GM21576 (cell line): ENCODE results near the gene ATP5MG.
A peak's percentile ranks its signal among the peaks of the same experiment; 100 is the strongest.
"Not testable (repeated sequence)": the region's sequence is repeated elsewhere in the genome, so short reads cannot be mapped to it uniquely, and the experiment has no call there.

ENCODE experiments used
- ATAC-seq: cut with Tn5 transposase; IDR thresholded peaks from one replicate; pipeline ENCODE4 v1.9.1; 2021; ENCODE audit warnings: mild to moderate bottlenecking, moderate library complexity; ENCODE audit not compliant: unreplicated experiment

The ATP5MG gene

DNA sequence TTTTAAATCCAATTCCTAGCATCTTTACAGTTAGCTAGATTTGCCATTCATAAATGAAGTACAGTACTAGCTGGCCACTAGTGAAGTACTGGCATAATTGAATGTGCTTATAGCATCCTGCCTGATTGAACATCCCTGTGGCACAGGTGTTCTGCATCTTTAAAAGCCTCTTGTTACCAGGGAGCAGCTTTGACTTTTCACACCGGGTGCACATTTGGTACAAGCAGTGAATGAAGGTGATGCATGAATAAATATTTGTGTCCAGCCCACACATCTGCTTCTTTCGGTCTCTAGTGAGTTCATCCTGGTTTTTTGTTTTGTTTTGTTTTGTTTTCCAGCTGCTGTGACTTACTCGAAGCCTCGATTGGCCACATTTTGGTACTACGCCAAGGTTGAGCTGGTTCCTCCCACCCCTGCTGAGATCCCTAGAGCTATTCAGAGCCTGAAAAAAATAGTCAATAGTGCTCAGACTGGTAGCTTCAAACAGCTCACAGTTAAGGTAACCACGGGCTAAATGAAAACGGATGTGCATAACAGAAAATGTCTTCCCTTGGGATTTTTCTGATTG, 5.3 kb downstream of the ATP5MG start:
- no peak for ATAC-seq

DNA sequence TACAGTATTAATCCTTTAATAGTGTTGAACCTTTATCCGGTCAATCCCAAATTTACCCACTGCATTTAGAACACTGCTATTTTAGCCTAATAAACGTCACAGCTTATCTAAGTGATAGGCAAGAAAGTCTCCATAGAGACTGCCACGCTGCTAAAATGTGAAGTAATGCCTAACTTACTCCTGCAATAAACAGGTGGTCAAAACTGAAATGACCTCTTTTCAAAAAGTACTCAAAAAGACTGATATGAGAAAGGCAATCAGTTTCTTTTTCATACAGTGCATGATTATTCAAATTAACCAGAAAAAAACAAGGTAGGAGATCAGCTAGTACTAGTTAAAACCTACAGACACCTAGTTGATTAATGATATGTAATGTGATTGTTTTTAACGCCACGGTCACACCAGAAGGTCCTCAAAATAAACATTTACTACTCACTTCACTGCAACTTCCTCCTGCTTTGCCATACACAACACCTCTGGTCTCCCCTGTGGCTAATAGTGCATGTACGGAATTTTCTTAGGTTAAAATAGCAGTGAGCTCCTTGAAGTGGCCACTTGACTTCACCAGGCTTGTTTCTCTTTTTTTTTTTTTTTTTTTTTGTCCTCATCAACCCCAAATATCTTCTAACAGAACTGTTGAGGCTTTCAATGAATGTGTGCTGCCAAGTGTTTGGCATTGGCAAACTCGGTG, 8.8 kb downstream of the ATP5MG start:
- ATAC-seq, result no peak

DNA sequence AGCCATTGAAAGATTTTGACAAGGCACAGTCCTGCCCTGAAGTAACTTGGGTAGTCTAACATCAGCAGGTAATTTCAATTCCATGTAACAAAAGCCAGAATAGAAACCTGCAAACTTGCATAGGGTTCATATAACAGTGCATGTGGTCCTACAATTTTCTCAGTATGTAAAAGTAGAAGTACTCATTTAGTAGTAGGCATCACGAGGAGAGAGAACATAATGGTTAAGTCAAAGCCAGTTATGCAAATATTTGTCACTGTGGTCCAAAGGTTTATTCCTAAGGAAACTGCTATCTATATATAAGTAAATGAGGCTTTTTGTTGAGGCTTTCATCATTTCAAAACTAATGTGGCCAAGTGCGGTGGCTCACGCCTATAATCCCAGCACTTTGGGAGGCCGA, 10.1 kb downstream of the ATP5MG start:
- no peak for ATAC-seq

DNA sequence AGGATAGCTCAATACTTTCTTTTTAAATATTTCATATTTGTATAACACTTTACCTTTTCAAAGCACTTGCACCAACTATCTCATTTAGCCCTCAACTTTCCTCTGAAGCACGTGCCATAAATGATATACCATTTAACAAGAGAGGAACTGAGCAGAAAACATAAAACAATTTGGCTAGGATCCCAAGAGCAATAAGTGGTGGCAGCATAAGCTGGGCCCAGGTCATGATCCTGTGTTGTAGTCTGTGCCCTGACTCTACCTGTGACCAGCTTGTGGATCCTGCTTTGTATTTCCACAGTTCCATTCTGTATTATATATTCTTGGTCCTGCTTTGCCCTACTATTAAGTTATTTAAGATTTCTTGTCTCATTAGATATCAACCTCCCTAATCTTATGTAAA, 11.5 kb downstream of the ATP5MG start:
- ATAC-seq, result no peak

DNA sequence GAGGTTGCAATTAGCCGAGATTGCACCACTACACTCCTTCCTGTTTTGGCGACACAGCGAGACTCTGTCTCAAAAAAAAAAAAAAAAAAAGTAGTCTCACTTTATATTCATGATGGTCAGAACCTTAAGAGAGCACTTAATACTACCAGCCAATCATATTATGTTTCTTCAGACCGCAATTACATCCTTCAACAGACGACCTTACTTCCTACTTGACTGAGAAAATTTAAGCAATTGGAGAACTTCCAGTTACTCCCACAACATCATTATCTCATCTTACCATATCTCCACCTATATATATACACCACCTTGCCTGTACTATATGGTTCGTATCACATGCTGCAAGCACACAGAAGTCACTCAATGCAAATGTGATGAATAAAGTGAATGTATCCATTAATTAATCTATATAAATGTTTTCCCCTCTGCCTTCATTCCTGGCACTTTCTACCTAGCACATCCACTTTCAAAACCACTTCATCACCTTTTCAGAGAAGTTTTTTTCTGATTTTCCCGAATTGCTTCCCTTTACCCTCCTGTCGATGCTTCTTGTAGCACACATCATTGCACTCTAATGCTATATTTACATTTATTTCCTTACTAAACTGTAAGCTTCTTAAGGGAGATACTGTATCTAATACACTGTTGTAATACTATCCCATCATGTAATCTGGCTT, 13.8 kb downstream of the ATP5MG start:
- ATAC-seq, result no peak

DNA sequence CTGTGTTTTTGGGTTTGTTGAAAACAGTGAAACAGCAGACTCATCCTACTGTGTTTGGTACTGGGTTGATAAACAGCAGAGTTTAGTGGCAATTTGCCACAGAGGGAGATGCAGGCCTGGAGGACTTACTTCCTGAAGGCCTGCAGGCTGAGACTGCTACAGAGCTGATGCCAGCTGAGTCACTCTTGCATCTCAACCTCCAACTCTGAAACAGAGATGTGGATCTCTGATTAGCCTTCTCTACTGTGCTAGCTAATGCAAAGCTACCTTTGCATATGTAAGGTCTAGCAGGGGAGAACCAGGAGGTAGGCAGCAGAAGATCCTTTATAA, 14.3 kb downstream of the ATP5MG start:
- ATAC-seq, result no peak

DNA sequence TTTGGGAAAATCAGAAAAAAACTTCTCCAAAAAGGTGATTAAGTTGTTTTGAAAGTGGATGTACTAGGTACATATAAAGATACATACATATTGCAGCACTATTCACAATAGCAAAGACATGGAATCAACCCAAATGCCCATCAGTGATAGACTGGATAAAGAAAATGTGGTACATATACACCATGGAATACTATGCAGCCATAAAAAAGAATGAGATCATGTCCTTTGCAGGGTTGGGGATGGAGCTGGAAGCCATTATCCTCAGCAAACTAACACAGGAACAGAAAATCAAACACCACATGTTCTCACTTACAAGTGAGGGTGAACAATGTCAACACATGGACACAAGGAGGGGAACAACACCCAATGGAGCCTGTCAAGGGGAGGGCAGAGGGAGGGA, 15.5 kb downstream of the ATP5MG start:
- ATAC-seq, result not testable (repeated sequence)

DNA sequence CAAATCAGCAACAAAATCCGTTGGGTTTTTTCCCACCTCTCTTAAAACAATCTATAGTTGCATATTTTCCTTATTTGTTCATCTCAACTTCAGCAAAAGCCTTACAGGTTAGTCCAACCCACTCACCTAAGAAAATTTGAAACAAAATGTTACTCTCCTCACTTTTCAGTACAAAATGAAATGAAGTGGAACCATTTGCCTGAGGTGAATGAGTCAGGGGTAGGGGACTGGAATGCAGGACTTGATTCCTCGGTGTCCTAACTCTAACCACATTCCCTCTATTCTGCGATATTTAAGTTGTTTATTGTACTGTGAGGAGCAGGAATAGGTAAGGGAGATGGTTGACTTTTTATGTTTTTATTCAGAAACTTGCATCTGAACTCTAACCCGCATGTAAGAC, 16.4 kb downstream of the ATP5MG start:
- no peak for ATAC-seq

DNA sequence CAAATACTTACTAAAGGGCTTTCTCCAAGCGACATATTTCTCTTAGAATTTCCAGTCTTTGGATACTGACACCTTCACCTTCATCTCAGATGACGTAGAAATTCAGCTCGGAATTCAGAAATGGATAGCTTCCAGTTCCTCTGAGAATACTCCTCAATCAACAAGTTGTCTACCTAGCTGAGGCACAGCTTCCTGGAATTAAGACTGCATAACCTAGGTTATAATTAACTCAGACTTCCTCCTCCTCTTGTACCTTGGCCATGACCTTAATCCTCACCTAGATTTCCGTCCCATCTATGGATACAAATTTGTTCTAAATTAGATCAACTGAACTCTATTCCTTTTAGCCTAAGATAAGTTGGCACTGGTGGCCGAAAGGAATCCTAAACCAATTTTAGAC, 17.4 kb downstream of the ATP5MG start:
- ATAC-seq, result no peak

DNA sequence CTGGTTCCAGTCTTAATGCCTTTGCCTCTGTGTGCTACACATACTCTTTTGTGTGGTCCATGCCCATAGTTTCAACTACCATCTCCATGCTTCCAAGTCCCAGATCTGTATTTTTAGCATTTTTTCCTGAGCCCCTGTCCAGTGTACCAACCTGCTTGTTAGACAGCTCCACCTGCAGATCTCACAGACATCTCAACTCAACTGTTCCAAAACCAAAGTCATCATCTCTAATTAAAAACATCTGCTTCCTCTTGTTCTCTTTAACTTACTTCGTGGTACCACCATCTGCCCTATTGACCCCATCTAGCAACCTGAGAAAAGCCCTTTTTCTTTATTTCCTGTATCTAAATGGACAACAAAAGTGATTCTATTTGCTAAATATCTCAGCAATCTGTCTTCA, 26.3 kb downstream of the ATP5MG start:
- no peak for ATAC-seq

DNA sequence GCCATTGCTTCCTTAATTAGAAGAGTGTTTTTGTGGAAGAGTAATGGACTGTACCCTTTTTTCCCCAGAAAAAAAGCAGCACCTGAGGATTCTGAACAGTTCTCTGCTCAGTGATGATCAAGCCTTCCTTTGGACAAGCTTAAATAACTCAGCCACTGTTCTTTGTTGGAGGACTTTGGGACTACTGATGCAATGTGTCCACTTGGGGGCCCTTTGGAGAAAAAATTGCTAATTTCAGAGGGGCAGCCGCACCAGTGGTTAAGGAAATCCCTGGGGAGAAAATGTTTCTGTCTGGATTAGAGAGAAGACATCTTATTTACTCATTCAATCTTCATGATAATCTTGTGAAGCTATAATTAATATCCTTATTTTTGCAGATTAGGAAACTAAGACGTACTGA, 29.6 kb downstream of the ATP5MG start:
- no peak for ATAC-seq

DNA sequence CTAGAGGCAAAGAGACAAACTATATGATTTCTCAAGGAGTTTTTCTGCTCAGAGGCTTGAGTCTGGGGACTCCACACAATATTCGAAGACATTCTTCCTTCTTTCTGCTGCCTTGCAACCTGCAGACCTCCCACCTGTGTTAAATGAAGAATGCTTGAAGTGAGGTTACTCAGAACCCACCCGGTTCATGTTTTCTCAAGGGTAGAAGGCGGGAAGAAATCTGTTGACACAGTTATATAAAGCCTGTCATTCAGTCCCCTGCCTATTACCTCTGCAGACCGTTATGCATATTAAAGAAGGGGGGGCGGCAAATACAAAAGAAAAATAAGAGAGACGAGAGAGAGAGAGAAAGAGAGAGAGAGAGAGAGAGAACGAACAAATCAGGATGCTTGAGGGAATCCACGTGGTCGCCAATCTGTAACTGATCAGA, 32.7 kb downstream of the ATP5MG start:
- ATAC-seq, result no peak

DNA sequence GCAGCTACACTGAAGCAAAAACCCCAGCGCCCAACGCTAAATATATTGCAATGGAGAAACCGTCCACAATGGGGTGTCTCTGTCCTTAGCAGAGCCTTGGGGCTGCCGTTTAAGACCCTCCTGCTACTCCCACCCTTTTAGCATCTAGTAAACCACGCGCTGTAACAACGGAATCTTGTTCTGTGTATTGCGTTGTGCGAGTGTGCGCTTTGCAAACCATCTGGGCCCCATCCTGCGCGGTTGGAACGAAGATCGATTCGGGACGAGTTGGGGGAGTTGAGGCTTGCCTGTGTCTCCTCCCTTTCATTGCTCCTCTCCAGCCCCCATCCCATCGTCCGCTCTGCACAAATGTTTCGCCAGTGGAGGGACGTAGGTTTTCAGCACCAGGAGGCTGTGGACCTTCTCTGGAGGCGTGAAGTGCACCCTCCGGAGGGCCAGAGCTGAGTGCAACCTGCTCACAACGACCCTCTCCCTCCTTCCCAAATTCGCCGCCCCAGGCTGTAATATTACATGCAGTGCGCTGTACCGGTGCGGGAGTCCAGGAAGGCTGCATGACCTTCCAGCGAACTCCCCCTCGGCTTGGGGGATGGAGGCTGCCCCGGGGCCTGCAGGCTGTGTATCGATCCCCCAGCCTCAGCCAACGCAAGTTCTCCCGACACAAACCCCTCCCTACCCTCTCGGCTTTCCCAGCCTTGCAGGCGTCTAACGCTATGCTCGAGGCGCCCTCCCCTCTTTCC, 33.3 kb downstream of the ATP5MG start:
- no peak for ATAC-seq

DNA sequence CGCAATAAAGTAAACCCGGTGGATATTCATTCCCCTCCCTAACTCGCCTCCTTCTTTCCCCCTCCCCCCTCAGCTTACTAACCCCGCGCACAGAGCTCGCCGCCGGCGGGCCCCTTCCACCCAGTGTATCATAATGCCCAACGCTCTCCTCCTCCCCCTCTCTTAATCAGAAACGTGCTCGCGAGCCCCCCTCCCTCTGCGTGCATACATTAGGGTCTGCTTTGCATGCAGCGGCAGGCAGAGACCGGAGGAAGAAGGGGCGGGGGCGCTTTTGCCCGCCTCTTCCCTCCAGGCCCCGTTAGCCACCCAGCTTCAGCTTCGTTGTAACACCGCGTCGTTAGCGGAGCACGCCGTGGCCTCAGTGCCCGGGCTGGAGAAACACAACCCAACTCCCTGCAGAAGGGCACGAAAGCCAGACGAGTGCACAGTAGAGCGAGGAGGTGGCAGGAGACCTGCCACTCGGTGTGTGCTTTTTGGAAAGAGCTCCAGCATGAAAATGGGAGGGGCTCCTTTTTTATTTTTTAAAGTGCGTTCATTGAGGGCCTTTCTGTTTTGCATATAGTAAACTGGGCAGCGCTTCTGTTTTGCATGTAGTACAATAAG, 34.0 kb downstream of the ATP5MG start:
- peak; percentile 25 for ATAC-seq

DNA sequence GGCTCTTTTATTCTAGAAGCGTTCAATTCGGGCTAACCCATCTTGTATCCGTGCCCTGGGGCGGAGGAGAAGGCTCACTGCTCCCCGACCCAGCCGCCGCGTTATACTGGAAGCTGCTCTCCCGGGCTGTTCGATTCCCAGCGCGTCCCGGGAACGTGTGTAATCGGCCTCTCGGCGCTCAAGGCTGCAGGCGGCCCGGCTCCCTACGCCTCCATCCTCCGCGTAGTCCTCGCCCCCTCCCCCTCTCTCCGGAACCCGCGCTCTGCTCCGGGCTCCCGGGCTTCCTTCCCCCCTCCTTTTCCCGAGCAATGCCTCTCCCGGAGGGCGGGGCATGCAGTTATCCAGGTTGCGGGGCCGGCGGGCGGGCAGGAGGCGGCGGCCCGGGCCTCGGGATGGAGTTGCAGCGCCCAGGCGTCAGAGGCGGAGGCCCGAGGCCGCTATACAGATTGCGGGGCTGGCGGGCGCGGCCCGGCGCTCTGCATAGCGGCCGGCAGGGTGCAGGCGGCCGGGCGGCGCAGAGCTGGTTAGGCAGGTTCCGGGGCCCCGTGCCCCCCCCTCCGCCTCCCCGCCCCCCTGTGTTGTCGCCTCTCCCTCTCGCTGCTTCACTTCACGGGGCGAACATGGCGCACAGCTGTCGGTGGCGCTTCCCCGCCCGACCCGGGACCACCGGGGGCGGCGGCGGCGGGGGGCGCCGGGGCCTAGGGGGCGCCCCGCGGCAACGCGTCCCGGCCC, 34.7 kb downstream of the ATP5MG start, which contains the start of gene KMT2A:
Gene KMT2A (plus strand): TSS at position 600 of the 732 bp plus-strand sequence. CDS start 21 bp downstream, at position 621.
- peak; percentile 46 for ATAC-seq

DNA sequence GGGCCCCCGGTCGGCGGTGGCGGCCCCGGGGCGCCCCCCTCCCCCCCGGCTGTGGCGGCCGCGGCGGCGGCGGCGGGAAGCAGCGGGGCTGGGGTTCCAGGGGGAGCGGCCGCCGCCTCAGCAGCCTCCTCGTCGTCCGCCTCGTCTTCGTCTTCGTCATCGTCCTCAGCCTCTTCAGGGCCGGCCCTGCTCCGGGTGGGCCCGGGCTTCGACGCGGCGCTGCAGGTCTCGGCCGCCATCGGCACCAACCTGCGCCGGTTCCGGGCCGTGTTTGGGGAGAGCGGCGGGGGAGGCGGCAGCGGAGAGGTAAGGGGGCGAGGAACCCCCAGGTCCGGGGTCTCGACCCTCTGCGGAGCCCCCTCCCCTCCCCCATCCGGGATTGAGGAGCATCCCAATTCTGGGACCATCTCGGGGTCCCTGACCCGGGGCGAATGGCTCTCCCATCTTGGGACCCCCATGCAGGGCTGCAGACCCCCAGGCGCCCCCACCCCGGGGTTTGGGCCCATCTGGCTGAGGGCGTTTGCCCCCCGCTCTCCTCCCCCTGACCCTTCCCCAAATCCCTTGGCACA, 35.3 kb downstream of the ATP5MG start:
- no peak for ATAC-seq

DNA sequence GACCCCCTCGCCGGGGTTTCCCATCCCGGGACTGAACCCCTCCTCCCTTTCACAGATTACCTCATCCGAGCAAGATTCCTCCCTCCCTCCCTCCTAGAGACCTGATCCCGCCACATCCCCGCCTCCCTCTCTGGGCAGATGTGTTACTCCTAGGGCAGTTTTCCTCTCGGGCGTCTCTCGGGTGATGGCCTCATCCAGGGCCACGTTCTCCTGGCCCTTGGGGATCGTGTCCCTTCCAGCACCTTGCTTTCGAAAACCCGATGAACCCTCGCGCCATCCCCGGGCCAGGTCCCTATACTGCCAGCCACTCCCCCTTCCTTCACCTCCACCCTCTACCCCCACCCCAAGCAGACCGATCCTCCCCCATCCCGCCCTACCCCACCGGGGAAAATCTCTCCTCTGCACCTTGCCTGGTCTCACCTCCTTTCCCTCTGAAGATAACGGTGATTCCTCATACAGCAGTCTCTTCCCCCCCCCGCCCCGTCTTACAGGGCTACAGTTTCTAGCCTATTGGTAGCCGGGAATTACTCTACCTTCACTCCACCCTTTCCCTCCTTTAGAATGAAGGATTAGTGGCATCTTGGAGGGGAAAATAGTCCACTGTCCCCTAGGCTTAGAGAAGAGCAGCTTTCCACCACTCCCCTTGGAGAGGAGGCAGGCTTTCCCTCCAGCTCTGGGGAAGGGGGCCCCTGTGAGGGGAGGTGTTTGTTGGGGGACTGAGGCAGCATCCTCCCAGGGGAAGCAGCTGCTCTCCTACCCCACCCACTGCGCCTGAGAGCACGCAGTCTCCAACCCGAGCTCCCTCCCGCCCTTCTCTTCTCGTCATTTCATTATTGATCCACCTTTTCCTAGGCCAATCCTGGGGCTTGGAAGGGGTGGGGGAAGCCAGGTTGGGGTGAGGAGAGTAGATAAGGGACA, 36.1 kb downstream of the ATP5MG start:
- no peak for ATAC-seq

DNA sequence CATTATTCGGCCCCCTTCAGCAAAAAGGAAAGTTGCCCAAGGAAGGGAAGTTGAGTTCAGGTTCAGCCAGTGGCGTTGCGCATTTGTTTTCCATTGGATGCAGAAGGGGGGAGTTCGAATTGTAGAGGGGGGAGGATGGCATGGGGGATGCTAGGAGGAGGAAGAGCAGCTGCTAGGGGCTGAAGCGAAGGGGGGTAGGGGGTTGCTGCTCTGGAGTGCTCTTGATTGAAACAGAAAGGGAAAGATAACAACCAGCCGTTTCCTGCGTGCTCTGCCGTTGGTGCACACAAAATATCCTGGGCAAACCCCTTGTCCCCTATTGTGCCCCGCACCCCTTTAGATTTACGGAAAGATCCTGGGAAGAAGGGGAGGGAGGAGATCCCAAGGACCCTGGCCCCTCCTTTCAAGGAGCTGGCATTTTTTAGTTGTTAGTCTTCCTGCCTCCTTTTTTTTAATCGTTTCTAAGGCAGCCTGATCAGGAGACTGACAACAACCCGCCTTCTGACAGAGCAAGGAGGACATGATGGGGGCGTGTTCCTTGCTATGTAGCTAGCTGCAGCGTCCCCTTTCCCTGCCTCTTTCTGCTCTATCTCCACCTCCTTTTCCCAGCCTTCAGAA, 37.0 kb downstream of the ATP5MG start:
- peak; percentile 22 for ATAC-seq

DNA sequence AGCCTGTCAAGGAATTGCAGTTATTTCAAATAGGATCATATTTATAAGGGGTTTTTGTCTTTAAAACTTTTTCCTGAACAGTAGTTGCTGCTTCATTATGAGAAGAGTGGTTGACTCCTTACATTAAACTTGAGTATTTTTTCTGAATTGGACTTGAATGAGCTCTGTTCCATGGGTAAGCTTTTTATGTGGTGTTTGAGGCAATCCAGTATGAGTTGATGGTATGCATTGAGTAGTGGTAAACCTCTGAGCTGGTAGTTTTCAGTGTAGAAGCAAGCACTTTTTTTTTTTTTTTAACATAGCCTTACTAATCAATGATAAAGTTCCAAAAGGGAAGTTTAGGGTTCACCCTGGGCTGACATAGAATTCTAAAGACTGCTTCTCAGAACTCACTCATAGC, 38.2 kb downstream of the ATP5MG start:
- no peak for ATAC-seq
